Stomach (tissue), 9 donors: ENCODE data around the gene TTC9. TPM values are rescaled to one million over a fixed set of nuclear protein-coding genes. Genes with fewer than 3 reads are reported as not detected.
A peak's percentile ranks its signal among the peaks of the same experiment; 100 is the strongest.

Source experiments
- DNase-seq, 2 donors: peaks; one replicate each; pipeline versions ENCODE4 v3.0.0 to v3.0.0-alpha.2; 2013 to 2019
- H3K27ac ChIP-seq, 5 donors: fragments of 200-600 bp in 4 of 5; sonication (generic) in 4 of 5; one replicate each; pipeline ENCODE4 v1.5.1; 2013 to 2019; ENCODE audit warnings: mild to moderate bottlenecking in 1 of 5, moderate library complexity in 1 of 5
- H3K27me3 ChIP-seq, 3 donors: fragments of 200-600 bp; sonication (generic); one replicate each; pipeline ENCODE4 v1.5.1; 2017 to 2019; ENCODE audit warnings: mixed run types in 1 of 3
- H3K36me3 ChIP-seq, 4 donors: fragments of 200-600 bp; sonication (generic); 1 replicate in 3 of 4; 2 replicates in 1 of 4; pipeline ENCODE4 v1.5.1; 2016 to 2019
- H3K4me1 ChIP-seq, 4 donors: fragments of 200-600 bp; sonication (generic); one replicate each; pipeline ENCODE4 v1.5.1; 2016 to 2019
- H3K4me3 ChIP-seq, 4 donors: fragments of 200-600 bp; sonication (generic) in 3 of 4; one replicate each; pipeline ENCODE4 v1.5.1; 2016 to 2019; ENCODE audit warnings: mild to moderate bottlenecking in 1 of 4
- H3K9me3 ChIP-seq, 4 donors: fragments of 200-600 bp; sonication (generic); one replicate each; pipeline ENCODE4 v1.5.1; 2016 to 2019
- EP300 ChIP-seq: sonication (generic); formaldehyde crosslinking; IDR thresholded peaks from one replicate; pipeline ENCODE4 v1.6.1; 2017; ENCODE audit warnings: antibody characterized with exemption
- POLR2A ChIP-seq, 4 donors: fragments of 450-650 bp; IDR thresholded peaks; one replicate each; pipeline ENCODE4 v1.6.1; 2016; ENCODE audit warnings: antibody characterized with exemption in 4 of 4, control low read depth in 2 of 4, mild to moderate bottlenecking in 1 of 4, moderate library complexity in 1 of 4
- POLR2AphosphoS5 ChIP-seq, 3 donors: sonication (generic); formaldehyde crosslinking; IDR thresholded peaks; one replicate each; pipeline ENCODE4 v1.6.1; 2016; ENCODE audit warnings: antibody characterized with exemption in 3 of 3
- WGBS, 5 donors: extraction: QIAGEN DNeasy Blood & Tissue Kit in 3 of 5; methylation state at CpG; one replicate each; pipeline versions ENCODE4 v1.1.5 to v1.1.7; 2013 to 2018; 5-methylcytosine and 5-hydroxymethylcytosine counted together
- intact Hi-C: fragments of 100-400 bp; cut with DNase I; formaldehyde crosslinking; loops from one replicate; pipeline ENCODE4 v1.15.1; 2023; ENCODE audit warnings: low total_unique reads
- polyA plus RNA-seq, 3 donors: library from polyadenylated mRNA; stranded (reverse); fragments of 200-250 nt; gene quantifications; one replicate each; pipeline ENCODE4 v1.2.3, GENCODE V29; 2013
- total RNA-seq, 5 donors: library from RNA; depleted of rRNA; stranded (reverse); fragments of >200 nt; gene quantifications; one replicate each; pipeline versions ENCODE4 v1.1.0 to v1.2.3, GENCODE V29; 2014 to 2016
- TF ChIP-seq, protein P1 (sequence below), 7 experiments: fragments of 450-650 bp in 4 of 7; fragments of 200-600 bp in 3 of 7; sonication (generic) in 3 of 7; IDR thresholded peaks; one replicate each; pipeline ENCODE4 v1.5.1; 2016 to 2019; ENCODE audit warnings: antibody characterized with exemption in 7 of 7, control low read depth in 2 of 7, mild to moderate bottlenecking in 1 of 7
- donor health status: healthy with polysubstance abuse.
- donor health status: Bipolar disorder and iron deficiency.
- donor health status: healthy.

Gene TTC9
- total and polyA plus RNA-seq, 8 donors: 1.8 to 7.3 (median 4.7) TPM; not detected in 2

- 68 to 82% (median 80%) methylated on average over 19 of the region's 19 CpGs for WGBS, 5 donors
- intact Hi-C loops: no loop called here
Measured at GRCh38 chr14:70655110-70655826, 13.6 kb downstream of the TTC9 start.

GRCh38 chr14:70658899-70659298, 17.2 kb downstream of the TTC9 start:
- Histone ChIP-seq H3K27me3 (no peaks in the 10 kb centered on the region), H3K27ac (no peak overlapping the region), H3K36me3 (no peaks in the 10 kb centered on the region), H3K9me3 (no peaks in the 10 kb centered on the region), H3K4me1 (peaks cover 0 to 22% (median 8%) of the 10 kb centered on the region in 4 donors), H3K4me3 (no peak overlapping the region)
- 52 to 74% (median 57%) methylated on average over 4 of the region's 4 CpGs for WGBS, 5 donors
- TF ChIP-seq POLR2A (IDR thresholded peaks at IDR 0.05) (no peak), EP300 (no peak)
- TF ChIP-seq, protein P1, sequence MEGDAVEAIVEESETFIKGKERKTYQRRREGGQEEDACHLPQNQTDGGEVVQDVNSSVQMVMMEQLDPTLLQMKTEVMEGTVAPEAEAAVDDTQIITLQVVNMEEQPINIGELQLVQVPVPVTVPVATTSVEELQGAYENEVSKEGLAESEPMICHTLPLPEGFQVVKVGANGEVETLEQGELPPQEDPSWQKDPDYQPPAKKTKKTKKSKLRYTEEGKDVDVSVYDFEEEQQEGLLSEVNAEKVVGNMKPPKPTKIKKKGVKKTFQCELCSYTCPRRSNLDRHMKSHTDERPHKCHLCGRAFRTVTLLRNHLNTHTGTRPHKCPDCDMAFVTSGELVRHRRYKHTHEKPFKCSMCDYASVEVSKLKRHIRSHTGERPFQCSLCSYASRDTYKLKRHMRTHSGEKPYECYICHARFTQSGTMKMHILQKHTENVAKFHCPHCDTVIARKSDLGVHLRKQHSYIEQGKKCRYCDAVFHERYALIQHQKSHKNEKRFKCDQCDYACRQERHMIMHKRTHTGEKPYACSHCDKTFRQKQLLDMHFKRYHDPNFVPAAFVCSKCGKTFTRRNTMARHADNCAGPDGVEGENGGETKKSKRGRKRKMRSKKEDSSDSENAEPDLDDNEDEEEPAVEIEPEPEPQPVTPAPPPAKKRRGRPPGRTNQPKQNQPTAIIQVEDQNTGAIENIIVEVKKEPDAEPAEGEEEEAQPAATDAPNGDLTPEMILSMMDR (IDR thresholded peaks at IDR 0.05): no peak
- intact Hi-C loops: no loop called here
- no peak for DNase-seq

More at GRCh38 chr14:70655110-70655826, 13.6 kb downstream of the TTC9 start:
- no peaks in the 10 kb centered on the region for H3K27me3 ChIP-seq
- no peak overlapping the region for H3K4me3 ChIP-seq
- H3K4me1 ChIP-seq: peaks cover 0 to 8% (median 0%) of the 10 kb centered on the region in 4 donors
- no peak for TF ChIP-seq EP300
- TF ChIP-seq, protein P1 (IDR thresholded peaks at IDR 0.05): no peak
- TF ChIP-seq POLR2AphosphoS5 (IDR thresholded peaks at IDR 0.05): no peak
- no peak for TF ChIP-seq POLR2A (IDR thresholded peaks at IDR 0.05)
- H3K9me3 ChIP-seq: no peaks in the 10 kb centered on the region
- H3K36me3 ChIP-seq: no peaks in the 10 kb centered on the region
- DNase-seq: peak; percentile 34 to 80
- H3K27ac ChIP-seq: peak overlapping the region in 1 of 5 donors; percentile 56

DNA sequence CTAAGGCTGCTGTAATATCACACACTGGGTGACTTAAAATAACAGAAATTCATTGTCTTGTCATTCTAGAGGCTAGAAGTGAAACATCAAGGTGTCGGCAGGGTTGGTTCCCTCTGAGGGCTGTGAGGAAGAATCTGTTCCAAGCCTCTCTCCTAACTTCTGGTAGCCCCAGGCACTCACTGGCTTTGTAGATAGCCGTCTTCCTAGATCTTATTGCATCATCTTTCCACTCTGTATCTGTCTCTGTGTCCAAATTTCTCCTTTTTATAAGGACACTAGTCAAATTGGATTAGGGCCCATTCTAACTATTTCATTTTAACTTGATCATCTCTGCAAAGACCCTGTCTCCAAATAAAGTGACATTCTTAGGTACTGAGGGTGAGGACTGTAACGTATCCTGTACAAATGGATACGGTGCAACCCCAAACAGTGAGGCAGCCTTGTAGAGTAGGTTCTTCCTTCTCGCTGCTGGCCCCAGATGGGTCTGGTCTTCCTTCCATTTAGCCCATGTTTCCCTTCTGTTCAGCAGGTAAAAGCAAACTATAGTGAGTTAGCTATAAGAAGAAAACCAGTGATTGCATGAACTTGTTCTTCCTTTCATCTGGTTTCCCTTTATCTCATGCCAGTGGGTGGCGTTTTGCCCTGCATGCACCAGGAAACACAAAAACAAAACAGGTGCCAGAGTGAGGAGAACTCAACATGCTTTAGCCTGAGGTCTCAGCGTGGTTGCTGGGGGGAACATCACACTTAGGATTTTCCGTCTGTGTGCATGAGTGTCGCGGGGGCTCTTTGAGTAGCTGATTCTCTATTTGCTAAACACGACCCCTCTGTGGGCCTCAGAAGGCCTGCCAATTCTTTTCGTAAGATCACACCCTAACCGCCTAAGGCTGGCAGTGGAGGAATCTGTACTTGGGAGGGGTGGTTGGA, 19.5 kb downstream of the TTC9 start:
- H3K27me3 ChIP-seq: no peaks in the 10 kb centered on the region
- intact Hi-C loops: no loop called here
- 37 to 53% (median 44%) methylated on average over 13 of the region's 13 CpGs for WGBS, 5 donors

GRCh38 chr14:70662080-70662479, 20.4 kb downstream of the TTC9 start:
- intact Hi-C loops: no loop called here
- H3K27me3 ChIP-seq: no peaks in the 10 kb centered on the region
- H3K4me3 ChIP-seq: no peak overlapping the region
- peak overlapping the region in 3 of 5 donors; percentile 45 to 67 (median 48) for H3K27ac ChIP-seq
- H3K36me3 ChIP-seq: no peaks in the 10 kb centered on the region
- peaks cover 21 to 39% (median 29%) of the 10 kb centered on the region in 4 donors for H3K4me1 ChIP-seq
- TF ChIP-seq EP300 (no peak), POLR2AphosphoS5 (IDR thresholded peaks at IDR 0.05) (no peak), POLR2A (IDR thresholded peaks at IDR 0.05) (no peak)
- TF ChIP-seq, protein P1 (IDR thresholded peaks at IDR 0.05): no peak
- no peak for DNase-seq
- H3K9me3 ChIP-seq: no peaks in the 10 kb centered on the region

More for the DNA sequence above, 19.5 kb downstream of the TTC9 start:
- no peaks in the 10 kb centered on the region for H3K36me3 ChIP-seq
- no peak overlapping the region for H3K4me3 ChIP-seq
- peak overlapping the region in 4 of 5 donors; percentile 45 to 67 (median 48) for H3K27ac ChIP-seq
- no peaks in the 10 kb centered on the region for H3K9me3 ChIP-seq
- no peak for TF ChIP-seq POLR2A (IDR thresholded peaks at IDR 0.05)
- no peak for TF ChIP-seq EP300
- TF ChIP-seq, protein P1 (IDR thresholded peaks at IDR 0.05): peak in 1 of 7 experiments; percentile 6
- peak in 1 of 3 donors; percentile 38 for TF ChIP-seq POLR2AphosphoS5 (IDR thresholded peaks at IDR 0.05)
- H3K4me1 ChIP-seq: peaks cover 21 to 36% (median 29%) of the 10 kb centered on the region in 4 donors
- DNase-seq: peak; percentile 75 to 80
